Umbilical cord (tissue), 2 donors: Measurements from ENCODE around the gene EFNA3. TPM values are rescaled to one million over a fixed set of nuclear protein-coding genes. Genes with fewer than 3 reads are reported as not detected.

Experiments
- DNase-seq: peaks from one replicate; pipeline ENCODE4 v3.0.0-alpha.2; 2015; ENCODE audit warnings: low spot score
- total RNA-seq: library from RNA; depleted of rRNA; stranded (reverse); fragments of >200 nt; gene quantifications from one replicate; pipeline ENCODE4 v1.2.3, GENCODE V29; 2014; ENCODE audit warnings: low replicate concordance; ENCODE audit not compliant: insufficient read depth

Gene EFNA3
- total RNA-seq, 1 donor from 2014 or later = 0.72 TPM

DNA sequence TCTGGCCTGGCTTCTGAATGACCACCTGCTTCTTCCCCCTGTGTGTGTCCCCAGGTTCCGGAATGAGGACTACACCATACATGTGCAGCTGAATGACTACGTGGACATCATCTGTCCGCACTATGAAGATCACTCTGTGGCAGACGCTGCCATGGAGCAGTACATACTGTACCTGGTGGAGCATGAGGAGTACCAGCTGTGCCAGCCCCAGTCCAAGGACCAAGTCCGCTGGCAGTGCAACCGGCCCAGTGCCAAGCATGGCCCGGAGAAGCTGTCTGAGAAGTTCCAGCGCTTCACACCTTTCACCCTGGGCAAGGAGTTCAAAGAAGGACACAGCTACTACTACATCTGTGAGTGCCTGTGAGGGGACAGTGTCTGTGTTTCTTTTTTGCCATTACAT lies 52.6 kb downstream of the EFNA3 start:
- no peak for DNase-seq

- no peak for DNase-seq
Observed at GRCh38 chr1:155131856-155132255, 53.2 kb downstream of the EFNA3 start.

- DNase-seq = no peak
Observed at GRCh38 chr1:155133799-155134281, 55.2 kb downstream of the EFNA3 start.

DNA sequence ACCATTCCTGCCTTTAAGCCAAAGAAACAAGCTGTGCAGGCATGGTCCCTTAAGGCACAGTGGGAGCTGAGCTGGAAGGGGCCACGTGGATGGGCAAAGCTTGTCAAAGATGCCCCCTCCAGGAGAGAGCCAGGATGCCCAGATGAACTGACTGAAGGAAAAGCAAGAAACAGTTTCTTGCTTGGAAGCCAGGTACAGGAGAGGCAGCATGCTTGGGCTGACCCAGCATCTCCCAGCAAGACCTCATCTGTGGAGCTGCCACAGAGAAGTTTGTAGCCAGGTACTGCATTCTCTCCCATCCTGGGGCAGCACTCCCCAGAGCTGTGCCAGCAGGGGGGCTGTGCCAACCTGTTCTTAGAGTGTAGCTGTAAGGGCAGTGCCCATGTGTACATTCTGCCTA lies 55.7 kb downstream of the EFNA3 start:
- no peak for DNase-seq

GRCh38 chr1:155134880-155135414 lies 56.3 kb downstream of the EFNA3 start:
- peak; percentile 95 for DNase-seq

DNA sequence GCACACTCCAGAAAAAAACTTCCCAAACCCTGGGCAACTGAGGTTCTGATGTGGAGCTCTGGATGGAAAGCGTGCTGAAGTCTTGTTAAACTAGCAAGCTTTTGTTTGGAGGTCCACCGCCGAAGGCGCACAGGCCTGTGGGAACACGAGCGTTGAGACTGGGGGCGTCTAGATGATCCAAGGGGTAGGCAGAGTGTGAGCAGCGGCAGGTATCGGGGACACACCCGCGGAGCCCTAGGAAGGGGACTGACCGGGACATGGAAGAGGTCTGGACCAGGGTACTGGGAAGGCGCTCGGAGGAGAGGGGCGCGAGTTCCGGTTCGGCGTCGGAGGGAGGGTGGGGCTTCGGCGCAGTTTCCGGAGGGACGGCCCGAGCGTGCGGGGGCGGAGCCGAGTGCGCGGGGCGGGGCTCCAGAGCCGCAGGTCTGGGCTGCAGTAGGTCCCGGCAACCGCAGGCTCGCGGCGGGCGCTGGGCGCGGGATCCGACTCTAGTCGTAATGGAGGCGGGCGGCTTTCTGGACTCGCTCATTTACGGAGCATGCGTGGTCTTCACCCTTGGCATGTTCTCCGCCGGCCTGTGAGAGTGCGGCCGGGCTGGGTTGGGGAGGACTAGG lies 56.9 kb downstream of the EFNA3 start, which contains the start of gene SLC50A1:
Gene SLC50A1 (plus strand): TSS at position 438 of the 614 bp plus-strand sequence. CDS start 60 bp downstream, at position 498.
- DNase-seq = peak; percentile 97

DNA sequence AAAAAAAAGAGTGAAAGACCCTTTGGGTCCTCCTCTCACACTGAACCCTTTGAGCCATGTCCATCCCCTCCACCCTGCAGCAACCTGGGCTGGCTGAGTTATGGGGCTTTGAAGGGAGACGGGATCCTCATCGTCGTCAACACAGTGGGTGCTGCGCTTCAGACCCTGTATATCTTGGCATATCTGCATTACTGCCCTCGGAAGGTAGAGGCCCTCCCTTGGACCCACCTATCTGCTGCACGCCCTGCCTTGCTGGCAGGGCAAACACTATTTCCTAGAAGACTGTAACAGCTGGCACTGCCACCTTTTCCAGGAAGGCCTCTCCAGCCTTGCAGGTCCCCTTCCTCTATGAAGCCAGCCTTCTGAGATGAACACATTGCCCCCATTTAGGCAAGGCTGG lies 58.1 kb downstream of the EFNA3 start:
- DNase-seq = no peak

Other genes starting within 250 kb of the EFNA3 start
- 1.9 TPM for gene KCNN3, start 208.6 kb upstream of the EFNA3 start, total RNA-seq
- gene PMVK, start 142.1 kb upstream of the EFNA3 start, total RNA-seq = 13.0 TPM
- 120 TPM for gene PBXIP1, start 122.7 kb upstream of the EFNA3 start, total RNA-seq
- 9.4 TPM for gene PYGO2, start 117.1 kb upstream of the EFNA3 start, total RNA-seq
- gene SHC1, start 108.1 kb upstream of the EFNA3 start, total RNA-seq = 73.2 TPM
- 18.5 TPM for gene CKS1B, start 104.2 kb upstream of the EFNA3 start, total RNA-seq
- gene FLAD1, start 95.5 kb upstream of the EFNA3 start, total RNA-seq = 14.9 TPM
- gene LENEP, start 85.3 kb upstream of the EFNA3 start, total RNA-seq = not detected
- gene ZBTB7B, start 76.0 kb upstream of the EFNA3 start, total RNA-seq = 18.8 TPM
- not detected for gene DCST2, start 45.1 kb upstream of the EFNA3 start, total RNA-seq
- gene DCST1, start 45.0 kb upstream of the EFNA3 start, total RNA-seq = not detected
- 35.6 TPM for gene ADAM15, start 27.5 kb upstream of the EFNA3 start, total RNA-seq
- gene EFNA4, start 15.1 kb upstream of the EFNA3 start, total RNA-seq = 9.9 TPM
- gene EFNA1, start 49.0 kb downstream of the EFNA3 start, total RNA-seq = 3.1 TPM
- gene SLC50A1, start 57.0 kb downstream of the EFNA3 start, total RNA-seq = 22.9 TPM
- gene DPM3, start 61.7 kb downstream of the EFNA3 start, total RNA-seq = not detected
- gene KRTCAP2, start 94.5 kb downstream of the EFNA3 start, total RNA-seq = 45.5 TPM
- 1.9 TPM for gene TRIM46, start 95.0 kb downstream of the EFNA3 start, total RNA-seq
- 58.3 TPM for gene THBS3, start 129.1 kb downstream of the EFNA3 start, total RNA-seq
- 17.3 TPM for gene MTX1, start 129.9 kb downstream of the EFNA3 start, total RNA-seq
- gene ENTREP3, start 176.6 kb downstream of the EFNA3 start, total RNA-seq = 1.2 TPM
- 12.3 TPM for gene SCAMP3, start 183.5 kb downstream of the EFNA3 start, total RNA-seq
- 31.8 TPM for gene CLK2, start 194.7 kb downstream of the EFNA3 start, total RNA-seq
- gene HCN3, start 198.6 kb downstream of the EFNA3 start, total RNA-seq = 5.1 TPM
- gene PKLR, start 222.6 kb downstream of the EFNA3 start, total RNA-seq = not detected
- gene FDPS, start 230.0 kb downstream of the EFNA3 start, total RNA-seq = 46.9 TPM
- 17.1 TPM for gene RUSC1, start 242.1 kb downstream of the EFNA3 start, total RNA-seq